Measurements from ENCODE around the gene SLC9A3.
"Not testable (repeated sequence)": the region's sequence is repeated elsewhere in the genome, so short reads cannot be mapped to it uniquely, and the experiment has no call there.

The SLC9A3 gene

GRCh38 chr5:475704-476101 is 48.5 kb downstream of the SLC9A3 start:
- no peak for TF ChIP-seq CTCF (IDR thresholded peaks at IDR 0.05; ENCODE audit: borderline replicate concordance, control extremely low read depth, extremely low read depth, insufficient read depth, missing control alignments)
- no peak for DNase-seq (ENCODE audit: low spot score)
- in situ Hi-C loops (cut with MboI; ENCODE audit: low sequenced_read_pairs, unreplicated experiment) = no loop called here

GRCh38 chr5:474840-475661 is 49.2 kb downstream of the SLC9A3 start:
- no peak for DNase-seq (ENCODE audit: low spot score)
- in situ Hi-C loops (cut with MboI; ENCODE audit: low sequenced_read_pairs, unreplicated experiment) = no loop called here
- TF ChIP-seq CTCF (IDR thresholded peaks at IDR 0.05; ENCODE audit: borderline replicate concordance, control extremely low read depth, extremely low read depth, insufficient read depth, missing control alignments) = no peak

- DNase-seq (ENCODE audit: low spot score) = not testable (repeated sequence)
These were observed 49.9 kb downstream of the SLC9A3 start for GRCh38 chr5:474232-474839.

GRCh38 chr5:473551-474192 is 50.6 kb downstream of the SLC9A3 start:
- no peak for TF ChIP-seq CTCF (IDR thresholded peaks at IDR 0.05; ENCODE audit: borderline replicate concordance, control extremely low read depth, extremely low read depth, insufficient read depth, missing control alignments)
- in situ Hi-C loops (cut with MboI; ENCODE audit: low sequenced_read_pairs, unreplicated experiment) = no loop called here
- DNase-seq (ENCODE audit: low spot score) = no peak

More at GRCh38 chr5:474232-474839, 49.9 kb downstream of the SLC9A3 start:
- in situ Hi-C loops (cut with MboI; ENCODE audit: low sequenced_read_pairs, unreplicated experiment) = not testable (repeated sequence)

- DNase-seq (ENCODE audit: low spot score) = peak; percentile 99
- no peak for TF ChIP-seq CTCF (IDR thresholded peaks at IDR 0.05; ENCODE audit: borderline replicate concordance, control extremely low read depth, extremely low read depth, insufficient read depth, missing control alignments)
- in situ Hi-C loops (cut with MboI; ENCODE audit: low sequenced_read_pairs, unreplicated experiment) = no loop called here
These were observed 51.3 kb downstream of the SLC9A3 start for GRCh38 chr5:472656-473550.

GRCh38 chr5:472076-472655 is 52.1 kb downstream of the SLC9A3 start:
- TF ChIP-seq CTCF (IDR thresholded peaks at IDR 0.05; ENCODE audit: borderline replicate concordance, control extremely low read depth, extremely low read depth, insufficient read depth, missing control alignments) = no peak
- in situ Hi-C loops (cut with MboI; ENCODE audit: low sequenced_read_pairs, unreplicated experiment) = no loop called here
- DNase-seq (ENCODE audit: low spot score) = no peak

Measured in GM13976 (cell line).